HG02884 (cell line): Measurements from ENCODE around the gene MYO9A.

Experiments
- ATAC-seq: cut with Tn5 transposase; IDR thresholded peaks from one replicate; pipeline ENCODE4 v1.9.1; 2021; ENCODE audit warnings: mild to moderate bottlenecking, moderate library complexity; ENCODE audit not compliant: unreplicated experiment

MYO9A gene

GRCh38 chr15:71974211-71974610 lies 143.7 kb downstream of the MYO9A start:
- no peak for ATAC-seq

GRCh38 chr15:71973366-71973765 lies 144.6 kb downstream of the MYO9A start:
- ATAC-seq = no peak

- ATAC-seq = no peak
Observed at GRCh38 chr15:71971905-71972304, 146.0 kb downstream of the MYO9A start.

- ATAC-seq = no peak
Observed at GRCh38 chr15:71970435-71970834, 147.5 kb downstream of the MYO9A start.

- no peak for ATAC-seq
Observed at GRCh38 chr15:71962537-71962936, 155.4 kb downstream of the MYO9A start.

- no peak for ATAC-seq
Observed at GRCh38 chr15:71957026-71957425, 160.9 kb downstream of the MYO9A start.

GRCh38 chr15:71951134-71951533 lies 166.8 kb downstream of the MYO9A start:
- ATAC-seq = no peak

- ATAC-seq = no peak
Observed at GRCh38 chr15:71945012-71945411, 172.9 kb downstream of the MYO9A start.

GRCh38 chr15:71943806-71944205 lies 174.1 kb downstream of the MYO9A start:
- no peak for ATAC-seq

GRCh38 chr15:71939981-71940588 lies 177.9 kb downstream of the MYO9A start:
- ATAC-seq = no peak

GRCh38 chr15:71937650-71938311 lies 180.2 kb downstream of the MYO9A start:
- ATAC-seq = no peak

GRCh38 chr15:71934446-71934845 lies 183.5 kb downstream of the MYO9A start:
- ATAC-seq = no peak

GRCh38 chr15:71932689-71933088 lies 185.3 kb downstream of the MYO9A start:
- no peak for ATAC-seq

- ATAC-seq = no peak
Observed at GRCh38 chr15:71931261-71931660, 186.7 kb downstream of the MYO9A start.

GRCh38 chr15:71925145-71925544 lies 192.8 kb downstream of the MYO9A start:
- ATAC-seq = no peak

- no peak for ATAC-seq
Observed at GRCh38 chr15:71921191-71921590, 196.8 kb downstream of the MYO9A start.

- ATAC-seq = no peak
Observed at GRCh38 chr15:71920573-71920972, 197.4 kb downstream of the MYO9A start.

GRCh38 chr15:71916834-71917233 lies 201.1 kb downstream of the MYO9A start:
- ATAC-seq = no peak

- no peak for ATAC-seq
Observed at GRCh38 chr15:71914092-71914491, 203.9 kb downstream of the MYO9A start.

- ATAC-seq = no peak
Observed at GRCh38 chr15:71899674-71900073, 218.3 kb downstream of the MYO9A start.

GRCh38 chr15:71893691-71894090 lies 224.3 kb downstream of the MYO9A start:
- no peak for ATAC-seq

GRCh38 chr15:71892335-71892734 lies 225.6 kb downstream of the MYO9A start:
- no peak for ATAC-seq

- no peak for ATAC-seq
Observed at GRCh38 chr15:71891026-71891425, 226.9 kb downstream of the MYO9A start.
